C4-2B (cell line): Measurements from ENCODE around the gene KRT85.

Experiments used
- ZFX ChIP-seq: fragments of 450-650 bp; IDR thresholded peaks from 2 replicates; pipeline ENCODE4 v1.6.1; 2017
- TF ChIP-seq, protein P1 (sequence below): fragments of 450-650 bp; conservative IDR thresholded peaks from 2 replicates; pipeline ENCODE4 v1.5.1; 2017; ENCODE audit warnings: mild to moderate bottlenecking

DNA sequence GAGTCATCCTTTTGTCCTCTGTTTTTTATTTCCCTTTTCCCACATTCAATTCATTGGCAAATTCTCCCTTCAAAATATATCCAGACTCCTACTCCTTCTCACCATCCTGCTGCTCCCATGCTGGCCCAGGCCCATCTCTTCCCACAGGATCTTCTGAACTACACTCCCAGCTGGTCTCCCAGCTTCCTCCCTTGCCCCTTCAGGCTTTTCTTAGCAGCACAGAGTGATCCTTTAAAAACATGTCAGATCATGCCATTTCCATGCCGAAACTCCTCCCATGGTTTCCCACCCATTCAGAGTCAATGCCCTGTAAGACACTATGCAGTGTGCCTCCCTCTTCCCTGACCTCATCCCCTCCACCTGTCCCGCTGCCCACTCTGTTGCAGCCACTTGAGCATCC, 20.6 kb upstream of the KRT85 start:
- TF ChIP-seq, protein P1, sequence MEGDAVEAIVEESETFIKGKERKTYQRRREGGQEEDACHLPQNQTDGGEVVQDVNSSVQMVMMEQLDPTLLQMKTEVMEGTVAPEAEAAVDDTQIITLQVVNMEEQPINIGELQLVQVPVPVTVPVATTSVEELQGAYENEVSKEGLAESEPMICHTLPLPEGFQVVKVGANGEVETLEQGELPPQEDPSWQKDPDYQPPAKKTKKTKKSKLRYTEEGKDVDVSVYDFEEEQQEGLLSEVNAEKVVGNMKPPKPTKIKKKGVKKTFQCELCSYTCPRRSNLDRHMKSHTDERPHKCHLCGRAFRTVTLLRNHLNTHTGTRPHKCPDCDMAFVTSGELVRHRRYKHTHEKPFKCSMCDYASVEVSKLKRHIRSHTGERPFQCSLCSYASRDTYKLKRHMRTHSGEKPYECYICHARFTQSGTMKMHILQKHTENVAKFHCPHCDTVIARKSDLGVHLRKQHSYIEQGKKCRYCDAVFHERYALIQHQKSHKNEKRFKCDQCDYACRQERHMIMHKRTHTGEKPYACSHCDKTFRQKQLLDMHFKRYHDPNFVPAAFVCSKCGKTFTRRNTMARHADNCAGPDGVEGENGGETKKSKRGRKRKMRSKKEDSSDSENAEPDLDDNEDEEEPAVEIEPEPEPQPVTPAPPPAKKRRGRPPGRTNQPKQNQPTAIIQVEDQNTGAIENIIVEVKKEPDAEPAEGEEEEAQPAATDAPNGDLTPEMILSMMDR = no peak
- TF ChIP-seq ZFX = no peak
